ENCODE measurements around the gene NT5E. TPM values are rescaled to one million over a fixed set of nuclear protein-coding genes. Genes with fewer than 3 reads are reported as not detected.
"Not testable (repeated sequence)": the region's sequence is repeated elsewhere in the genome, so short reads cannot be mapped to it uniquely, and the experiment has no call there.

NT5E gene
- total RNA-seq, 1 experiment from 2014 or later, result 112 TPM

DNA sequence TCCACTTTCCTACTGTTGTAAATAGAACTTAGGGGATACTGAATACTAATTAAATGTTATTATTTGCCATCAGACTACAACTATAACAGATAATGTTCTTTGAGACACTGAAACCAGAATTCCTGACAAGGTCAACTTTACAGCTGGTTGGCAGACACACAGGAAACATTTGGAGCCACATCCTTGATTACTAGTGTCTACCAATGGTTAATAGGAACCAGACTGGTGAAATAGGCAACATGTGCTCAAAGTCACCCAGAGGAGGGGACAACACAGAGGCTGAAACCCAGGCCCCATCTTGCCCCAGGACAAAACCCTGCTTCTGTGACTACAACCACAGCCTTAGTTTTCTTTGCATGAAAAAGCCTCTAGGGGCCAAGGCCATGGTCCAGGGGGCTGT lies 47.8 kb upstream of the NT5E start:
- H3K36me3 Mint-ChIP-seq (ENCODE audit: insufficient read depth, unreplicated experiment), result no peaks in the 10 kb centered on the region

DNA sequence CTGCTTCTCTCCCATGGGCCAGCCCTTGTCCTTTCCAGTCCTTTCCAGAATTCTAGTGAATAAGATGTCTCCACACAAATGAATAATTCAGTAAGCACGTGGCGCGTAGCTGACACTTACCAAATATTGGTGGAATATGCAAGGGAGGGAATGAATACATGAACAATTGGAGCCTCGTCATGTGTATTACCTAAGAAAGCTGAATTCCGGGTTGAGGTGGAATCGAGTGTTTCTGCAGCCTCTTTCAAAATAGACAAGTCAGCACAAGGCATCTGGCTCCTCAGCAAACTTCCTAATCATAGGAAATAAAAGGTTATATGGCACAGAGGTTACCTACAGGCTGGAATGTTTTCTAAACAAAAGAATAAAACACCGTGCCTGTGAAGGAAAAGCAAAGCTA lies 47.0 kb upstream of the NT5E start:
- ChIA-PET CTCF (interaction anchor here (0.6 to 1.5 kb wide), 6 partner anchors 24 to 101 kb away, joined by 3 to 12 read pairs (median 3); no protein-coding TSS in a partner anchor), POLR2A (interaction anchor here (0.7 to 5.6 kb wide), 7 partner anchors 14 to 114 kb away, joined by 3 to 79 read pairs (median 6); partner anchors contain the start of gene NT5E)
- intact Hi-C loops (cut with micrococcal nuclease), result loop anchor here (5.0 kb wide), 1 partner anchor 189 kb away; the partner anchor contains the start of gene SNX14
- Mint-ChIP-seq H3K27ac (ENCODE audit: low read depth, unreplicated experiment) (peak overlapping the region; percentile 93), H3K9me3 (ENCODE audit: unreplicated experiment) (no peaks in the 10 kb centered on the region), H3K36me3 (ENCODE audit: insufficient read depth, unreplicated experiment) (no peaks in the 10 kb centered on the region), H3K27me3 (ENCODE audit: insufficient read depth, unreplicated experiment) (no peaks in the 10 kb centered on the region), H3K4me1 (ENCODE audit: insufficient read depth, unreplicated experiment) (peaks cover 49% of the 10 kb centered on the region), H3K4me3 (ENCODE audit: unreplicated experiment) (no peak overlapping the region)
- BruUV-seq (replicated peaks), result no TSS peak
- peak; percentile 67 for DNase-seq (ENCODE audit: unreplicated experiment)
- no peak for TF ChIP-seq CTCF (IDR thresholded peaks at IDR 0.05; ENCODE audit: unreplicated experiment)

More for the DNA sequence above, 47.8 kb upstream of the NT5E start:
- no TSS peak for BruUV-seq (replicated peaks)
- Mint-ChIP-seq H3K9me3 (ENCODE audit: unreplicated experiment) (no peaks in the 10 kb centered on the region), H3K27me3 (ENCODE audit: insufficient read depth, unreplicated experiment) (no peaks in the 10 kb centered on the region), H3K4me1 (ENCODE audit: insufficient read depth, unreplicated experiment) (peaks cover 45% of the 10 kb centered on the region), H3K27ac (ENCODE audit: low read depth, unreplicated experiment) (peak overlapping the region; percentile 93), H3K4me3 (ENCODE audit: unreplicated experiment) (no peak overlapping the region)
- no peak for DNase-seq (ENCODE audit: unreplicated experiment)
- CTCF ChIA-PET, result interaction anchor here (0.6 kb wide), 1 partner anchor 49 kb away, joined by 3 read pairs; no protein-coding TSS in a partner anchor
- POLR2A ChIA-PET, result interaction anchor here (0.7 to 5.6 kb wide), 3 partner anchors 41 to 103 kb away, joined by 3 to 79 read pairs (median 42); partner anchors contain the start of gene NT5E
- no peak for TF ChIP-seq CTCF (IDR thresholded peaks at IDR 0.05; ENCODE audit: unreplicated experiment)
- intact Hi-C loops (cut with micrococcal nuclease), result loop anchor here (5.0 kb wide), 1 partner anchor 190 kb away; the partner anchor contains the start of gene SNX14

GRCh38 chr6:85403331-85404015 lies 46.4 kb upstream of the NT5E start:
- DNase-seq (ENCODE audit: unreplicated experiment), result peak; percentile 71
- POLR2A ChIA-PET, result interaction anchor here (0.6 to 5.6 kb wide), 7 partner anchors 15 to 113 kb away, joined by 3 to 79 read pairs (median 6); partner anchors contain the start of gene NT5E
- no peaks in the 10 kb centered on the region for H3K9me3 Mint-ChIP-seq (ENCODE audit: unreplicated experiment)
- H3K4me3 Mint-ChIP-seq (ENCODE audit: unreplicated experiment), result peak overlapping the region; percentile 48
- BruUV-seq (replicated peaks), result no TSS peak
- H3K27me3 Mint-ChIP-seq (ENCODE audit: insufficient read depth, unreplicated experiment), result no peaks in the 10 kb centered on the region
- no peak for TF ChIP-seq CTCF (IDR thresholded peaks at IDR 0.05; ENCODE audit: unreplicated experiment)
- intact Hi-C loops (cut with micrococcal nuclease), result loop anchor here (1.0 to 5.0 kb wide), 4 partner anchors 42 to 189 kb away; partner anchors contain the start of genes NT5E and SNX14
- CTCF ChIA-PET, result interaction anchor here (0.6 to 1.5 kb wide), 7 partner anchors 23 to 101 kb away, joined by 3 to 12 read pairs (median 3); no protein-coding TSS in a partner anchor
- H3K36me3 Mint-ChIP-seq (ENCODE audit: insufficient read depth, unreplicated experiment), result no peaks in the 10 kb centered on the region
- peaks cover 49% of the 10 kb centered on the region for H3K4me1 Mint-ChIP-seq (ENCODE audit: insufficient read depth, unreplicated experiment)
- peak overlapping the region; percentile 93 for H3K27ac Mint-ChIP-seq (ENCODE audit: low read depth, unreplicated experiment)

DNA sequence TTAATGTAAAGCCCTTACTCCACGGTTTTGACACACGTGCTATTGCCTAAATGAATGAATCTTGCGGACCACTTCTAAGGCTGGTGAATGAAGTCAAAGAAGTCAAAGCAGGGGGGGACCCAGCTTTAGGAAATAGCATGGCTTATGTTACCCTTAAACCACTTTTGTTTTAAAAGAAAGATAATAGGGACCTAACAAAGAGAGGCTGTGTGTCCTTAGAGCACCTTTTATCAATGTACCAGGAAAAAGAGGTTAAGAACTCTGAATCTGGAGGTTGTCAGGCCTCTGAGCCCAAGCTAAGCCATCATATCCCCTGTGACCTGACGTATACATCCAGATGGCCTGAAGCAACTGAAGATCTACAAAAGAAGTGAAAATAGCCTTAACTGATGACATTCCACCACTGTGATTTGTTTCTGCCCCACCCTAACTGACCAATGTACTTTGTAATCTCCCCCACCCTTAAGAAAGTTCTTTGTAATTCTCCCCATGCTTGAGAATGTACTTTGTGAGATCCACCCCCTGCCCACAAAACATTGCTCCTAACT lies 45.8 kb upstream of the NT5E start:
- not testable (repeated sequence) for H3K27me3 Mint-ChIP-seq (ENCODE audit: insufficient read depth, unreplicated experiment); DNase-seq (ENCODE audit: unreplicated experiment); H3K9me3 Mint-ChIP-seq (ENCODE audit: unreplicated experiment); H3K36me3 Mint-ChIP-seq (ENCODE audit: insufficient read depth, unreplicated experiment)
- H3K4me3 Mint-ChIP-seq (ENCODE audit: unreplicated experiment), result peak overlapping the region; percentile 48
- H3K4me1 Mint-ChIP-seq (ENCODE audit: insufficient read depth, unreplicated experiment), result peaks cover 49% of the 10 kb centered on the region
- ChIA-PET POLR2A (interaction anchor here (0.6 to 5.6 kb wide), 8 partner anchors 11 to 112 kb away, joined by 3 to 79 read pairs (median 5); partner anchors contain the start of gene NT5E), CTCF (interaction anchor here (0.6 to 1.9 kb wide), 11 partner anchors 18 to 80 kb away, joined by 3 to 12 read pairs (median 3); partner anchors contain the start of gene NT5E)
- intact Hi-C loops (cut with micrococcal nuclease), result loop anchor here (1.0 to 5.0 kb wide), 4 partner anchors 43 to 188 kb away; partner anchors contain the start of genes NT5E and SNX14
- BruUV-seq (replicated peaks), result TSS peak; percentile 71
- H3K27ac Mint-ChIP-seq (ENCODE audit: low read depth, unreplicated experiment), result peak overlapping the region; percentile 93
